A549 (cell line): ENCODE data around the gene DCX. TPM values are rescaled to one million over a fixed set of nuclear protein-coding genes. Genes with fewer than 3 reads are reported as not detected.
A peak's percentile ranks its signal among the peaks of the same experiment; 100 is the strongest.

Experiments
- ATAC-seq, 2 experiments: fragments of 200-7000 bp in 1 of 2; fragments of >200 bp in 1 of 2; cut with Nextera tagmentation in 1 of 2; cut with Tn5 transposase in 1 of 2; 3 replicates each; pipeline versions ENCODE4 v1.8.0 to v1.9.1; 2018 to 2020; ENCODE audit warnings: mild to moderate bottlenecking in 1 of 2, moderate library complexity in 1 of 2
- CTCF ChIA-PET: fragments of 300-600 bp; sonication (Branson Sonifier 250); formaldehyde crosslinking; extraction: SDS; loops from one replicate; lab custom pipeline; 2021; ENCODE audit warnings: antibody characterized with exemption, inconsistent platforms; lab: Yijun Ruan, JAX
- POLR2A ChIA-PET: fragments of 350-600 bp; formaldehyde crosslinking; extraction: SDS; loops from one replicate; lab custom pipeline; 2021; ENCODE audit warnings: antibody characterized with exemption, inconsistent platforms; lab: Yijun Ruan, JAX
- DNase-seq, 2 experiments: peaks; one replicate each; pipeline versions ENCODE4 v3.0.0 to v3.0.0-alpha.2; 2011 to 2016; ENCODE audit warnings: low read depth in 1 of 2, low spot score in 1 of 2
- FAIRE-seq: peaks from 2 replicates; lab custom pipeline; 2011; peaks lifted over from hg19 to GRCh38; lab: Jason Lieb, UNC
- H3K27ac ChIP-seq, 2 experiments: fragments of >200 bp; sonication (Bioruptor Twin); formaldehyde crosslinking; 3 replicates each; pipeline ENCODE4 v1.5.1; 2016 to 2017
- H3K4me1 ChIP-seq: fragments of >200 bp; sonication (Bioruptor Twin); formaldehyde crosslinking; 3 replicates; pipeline ENCODE4 v1.6.1; 2016
- H3K4me2 ChIP-seq: fragments of >200 bp; sonication (Bioruptor Twin); formaldehyde crosslinking; 3 replicates; pipeline ENCODE4 v1.6.1; 2016
- H3K4me3 ChIP-seq: fragments of >200 bp; sonication (Bioruptor Twin); formaldehyde crosslinking; 3 replicates; pipeline ENCODE4 v1.5.1; 2016
- H3K9me3 ChIP-seq: fragments of >200 bp; sonication (Bioruptor Twin); formaldehyde crosslinking; 3 replicates; pipeline ENCODE4 v1.6.1; 2016
- ATOH8 ChIP-seq: fragments of 250-450 bp; sonication (Bioruptor Pico); IDR thresholded peaks from 2 replicates; pipeline ENCODE4 v1.5.0; 2020; ENCODE audit warnings: low read depth, mild to moderate bottlenecking, moderate library complexity
- CTCF ChIP-seq: fragments of >200 bp; sonication (Bioruptor Twin); formaldehyde crosslinking; IDR thresholded peaks from 3 replicates; pipeline ENCODE4 v1.5.1; 2016
- ELK1 ChIP-seq: fragments of 150-350 bp; IDR thresholded peaks from 2 replicates; pipeline ENCODE4 v1.6.1; 2014; ENCODE audit warnings: low read depth, mild to moderate bottlenecking, low read length
- ESRRA ChIP-seq: fragments of 150-350 bp; IDR thresholded peaks from 2 replicates; pipeline ENCODE4 v1.6.1; 2014; ENCODE audit warnings: mild to moderate bottlenecking, low read length, borderline replicate concordance
- HDAC2 ChIP-seq: fragments of 200-600 bp; sonication (generic); IDR thresholded peaks from 2 replicates; pipeline ENCODE4 v1.6.1; 2016
- HEYL ChIP-seq: fragments of 250-450 bp; sonication (Bioruptor Pico); IDR thresholded peaks from 2 replicates; pipeline ENCODE4 v1.8.0; 2021; ENCODE audit warnings: mild to moderate bottlenecking, moderate library complexity
- MAX ChIP-seq: IDR thresholded peaks from 2 replicates; pipeline ENCODE4 v1.6.1; 2012
- NPAS2 ChIP-seq: fragments of 250-450 bp; sonication (Bioruptor Pico); IDR thresholded peaks from 2 replicates; pipeline ENCODE4 v1.8.0; 2022; ENCODE audit warnings: mild to moderate bottlenecking, moderate library complexity, borderline replicate concordance
- NR3C1 ChIP-seq: fragments of >200 bp; sonication (Bioruptor Twin); formaldehyde crosslinking; IDR thresholded peaks from 3 replicates; pipeline ENCODE4 v1.6.1; 2017
- POLR2A ChIP-seq: IDR thresholded peaks from 2 replicates; pipeline ENCODE4 v1.6.1; 2012; ENCODE audit warnings: mild to moderate bottlenecking, low read length
- POLR2AphosphoS2 ChIP-seq: conservative IDR thresholded peaks from 2 replicates; pipeline ENCODE4 v1.6.1; 2012; ENCODE audit warnings: low read length, improper control_type of control experiment, inconsistent platforms
- RCOR1 ChIP-seq: fragments of 150-350 bp; IDR thresholded peaks from 2 replicates; pipeline ENCODE4 v1.6.1; 2014; ENCODE audit warnings: antibody characterized with exemption, low read length, low read depth
- RFX5 ChIP-seq: fragments of 450-650 bp; IDR thresholded peaks from 2 replicates; pipeline ENCODE4 v1.7.1; 2014; ENCODE audit warnings: antibody characterized with exemption, mild to moderate bottlenecking, moderate library complexity
- TP53 ChIP-seq: fragments of 250-450 bp; sonication (Bioruptor Pico); IDR thresholded peaks from 2 replicates; pipeline ENCODE4 v1.5.0; 2021; ENCODE audit warnings: mild to moderate bottlenecking, moderate library complexity
- ZC3H11A ChIP-seq: fragments of 450-650 bp; IDR thresholded peaks from 2 replicates; pipeline ENCODE4 v1.6.1; 2014; ENCODE audit warnings: antibody characterized with exemption, mild to moderate bottlenecking
- WGBS: methylation state at CpG from one replicate; pipeline ENCODE4 v1.1.6; 2017; ENCODE audit errors: missing lambda C conversion rate; 5-methylcytosine and 5-hydroxymethylcytosine counted together
- polyA plus RNA-seq, 4 experiments: library from polyadenylated mRNA; depleted of rRNA in 3 of 4; stranded (reverse); fragments of >200 nt; fragmentation: RNase III in 1 of 4; extraction: RNeasy Plus Mini Kit Qiagen cat#74134 plus additional on column Dnase treatment in 1 of 4; gene quantifications; 2 replicates in 3 of 4; 3 replicates in 1 of 4; pipeline ENCODE4 v1.2.3, GENCODE V29; 2011 to 2017
- TF ChIP-seq, protein P1 (sequence below): IDR thresholded peaks from 2 replicates; pipeline ENCODE4 v1.6.1; 2012; ENCODE audit warnings: low read depth, borderline replicate concordance
- TF ChIP-seq, protein P2 (sequence below): IDR thresholded peaks from 2 replicates; pipeline ENCODE4 v1.6.1; 2012

DCX gene
- polyA plus RNA-seq, 2 of the 4 experiments (the other 2 are of a cell fraction) = not detected

GRCh38 chrX:111402344-111402743 is 9.6 kb downstream of the DCX start (continued):
- no peak for TF ChIP-seq ATOH8 (CRISPR knock-in tag)
- no peak for TF ChIP-seq ESRRA

GRCh38 chrX:111395149-111395548 is 16.8 kb downstream of the DCX start:
- 0% methylated on average over 2 of the region's 2 CpGs for WGBS
- H3K9me3 ChIP-seq = no peaks in the 10 kb centered on the region

More at GRCh38 chrX:111395149-111395548, 16.8 kb downstream of the DCX start:
- no peaks in the 10 kb centered on the region for H3K4me1 ChIP-seq
- no peak for ATAC-seq
- no peak overlapping the region for H3K4me3 ChIP-seq
- no peak for TF ChIP-seq HDAC2
- TF ChIP-seq POLR2A = no peak
- TF ChIP-seq ELK1 = no peak
- TF ChIP-seq POLR2AphosphoS2 = no peak
- TF ChIP-seq HEYL (CRISPR knock-in tag) = no peak
- no peak for TF ChIP-seq RCOR1
- TF ChIP-seq RFX5 = no peak
- no peak for TF ChIP-seq TP53 (CRISPR knock-in tag)
- TF ChIP-seq, protein P1, sequence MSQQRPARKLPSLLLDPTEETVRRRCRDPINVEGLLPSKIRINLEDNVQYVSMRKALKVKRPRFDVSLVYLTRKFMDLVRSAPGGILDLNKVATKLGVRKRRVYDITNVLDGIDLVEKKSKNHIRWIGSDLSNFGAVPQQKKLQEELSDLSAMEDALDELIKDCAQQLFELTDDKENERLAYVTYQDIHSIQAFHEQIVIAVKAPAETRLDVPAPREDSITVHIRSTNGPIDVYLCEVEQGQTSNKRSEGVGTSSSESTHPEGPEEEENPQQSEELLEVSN = no peak
- no peak for TF ChIP-seq ZC3H11A
- no peak for TF ChIP-seq NPAS2 (CRISPR knock-in tag)
- no peak for TF ChIP-seq CTCF
- TF ChIP-seq MAX = no peak
- TF ChIP-seq, protein P2, sequence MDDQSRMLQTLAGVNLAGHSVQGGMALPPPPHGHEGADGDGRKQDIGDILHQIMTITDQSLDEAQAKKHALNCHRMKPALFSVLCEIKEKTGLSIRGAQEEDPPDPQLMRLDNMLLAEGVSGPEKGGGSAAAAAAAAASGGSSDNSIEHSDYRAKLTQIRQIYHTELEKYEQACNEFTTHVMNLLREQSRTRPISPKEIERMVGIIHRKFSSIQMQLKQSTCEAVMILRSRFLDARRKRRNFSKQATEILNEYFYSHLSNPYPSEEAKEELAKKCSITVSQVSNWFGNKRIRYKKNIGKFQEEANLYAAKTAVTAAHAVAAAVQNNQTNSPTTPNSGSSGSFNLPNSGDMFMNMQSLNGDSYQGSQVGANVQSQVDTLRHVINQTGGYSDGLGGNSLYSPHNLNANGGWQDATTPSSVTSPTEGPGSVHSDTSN = no peak
- TF ChIP-seq ATOH8 (CRISPR knock-in tag) = no peak
- TF ChIP-seq NR3C1 = no peak
- H3K27ac ChIP-seq = no peak overlapping the region
- ChIA-PET CTCF (no interaction called here), POLR2A (no interaction called here)
- no peak overlapping the region for H3K4me2 ChIP-seq
- no peak for DNase-seq
- FAIRE-seq = peak; percentile 36
